A172 (cell line): ENCODE data around the gene PARD6A. TPM values are rescaled to one million over a fixed set of nuclear protein-coding genes. Genes with fewer than 3 reads are reported as not detected.

Experiments
- DNase-seq: peaks from one replicate; pipeline ENCODE4 v3.0.0-alpha.2; 2015; ENCODE audit warnings: low spot score
- total RNA-seq: library from RNA; depleted of rRNA; stranded (reverse); fragments of >200 nt; shearing (Covaris generic); gene quantifications from 2 replicates; pipeline ENCODE4 v1.2.3, GENCODE V29; 2014

PARD6A gene
- total RNA-seq, 1 experiment from 2014 or later, result 12.9 TPM

DNA sequence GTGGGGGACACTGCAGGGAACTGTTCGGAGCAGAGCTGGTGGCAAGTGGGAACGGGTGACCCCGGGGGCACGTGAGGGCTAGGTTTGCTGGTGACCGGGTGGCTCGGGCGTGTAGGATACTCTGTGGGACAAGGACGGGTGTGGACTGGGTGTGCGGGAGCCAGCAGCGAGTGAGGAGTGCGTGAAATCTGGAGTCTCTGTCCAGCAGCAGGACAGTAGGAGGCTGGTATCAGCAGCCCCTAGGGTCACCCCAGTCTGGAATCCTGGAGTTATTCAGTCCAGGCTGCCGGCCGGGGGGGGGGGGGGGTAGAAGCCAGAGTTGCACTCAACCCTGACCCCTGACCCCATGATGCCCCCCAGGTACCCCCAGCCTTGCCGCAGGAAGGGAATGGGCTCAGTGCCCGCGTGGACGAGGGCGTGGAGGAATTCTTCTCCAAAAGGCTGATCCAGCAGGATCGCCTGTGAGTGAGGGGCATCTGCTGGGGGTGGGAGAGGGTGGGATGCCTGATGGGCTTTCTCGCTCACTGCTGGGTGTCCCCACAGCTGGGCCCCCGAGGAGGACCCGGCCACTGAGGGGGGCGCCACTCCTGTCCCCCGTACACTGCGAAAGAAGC lies 6.9 kb upstream of the PARD6A start:
- no peak for DNase-seq

DNA sequence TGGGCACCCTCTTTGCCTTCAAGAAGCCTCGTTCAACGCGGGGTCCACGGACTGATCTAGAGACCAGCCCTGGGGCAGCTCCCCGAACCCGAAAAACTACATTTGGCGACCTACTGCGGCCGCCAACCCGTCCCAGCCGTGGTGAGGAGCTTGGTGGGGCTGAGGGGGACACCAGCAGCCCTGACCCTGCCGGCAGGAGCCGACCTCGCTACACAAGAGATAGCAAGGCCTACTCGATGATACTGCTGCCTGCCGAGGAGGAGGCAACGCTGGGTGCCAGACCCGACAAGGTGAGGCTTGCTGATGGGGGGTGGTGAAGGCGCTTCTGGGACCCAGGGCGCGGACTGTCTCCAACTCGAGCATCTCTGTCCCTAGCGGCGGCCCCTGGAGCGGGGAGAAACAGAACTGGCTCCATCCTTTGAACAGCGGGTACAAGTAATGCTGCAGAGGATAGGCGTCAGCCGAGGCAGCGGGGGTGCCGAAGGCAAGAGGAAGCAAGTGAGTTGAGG lies 6.3 kb upstream of the PARD6A start:
- DNase-seq, result no peak

DNA sequence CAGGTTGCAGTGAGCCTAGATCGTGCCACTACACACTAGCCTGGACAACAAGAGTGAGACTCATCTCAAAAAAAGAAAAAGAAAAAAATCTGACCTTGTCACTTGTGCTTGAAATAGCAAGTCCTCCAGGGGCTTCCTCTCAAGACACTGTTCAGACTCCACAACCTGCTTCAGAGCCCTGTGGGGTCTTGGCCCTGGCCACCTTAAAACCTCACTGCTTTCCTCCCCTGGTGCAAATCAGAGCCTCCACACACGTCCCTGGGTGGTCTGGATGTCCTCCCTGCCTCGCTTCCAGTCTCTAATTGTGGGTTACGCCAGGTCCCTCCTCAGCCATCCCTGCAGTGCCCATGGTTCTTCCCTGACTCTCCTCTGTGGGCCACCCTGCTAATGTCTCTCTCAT lies 5.4 kb upstream of the PARD6A start:
- DNase-seq, result no peak

DNA sequence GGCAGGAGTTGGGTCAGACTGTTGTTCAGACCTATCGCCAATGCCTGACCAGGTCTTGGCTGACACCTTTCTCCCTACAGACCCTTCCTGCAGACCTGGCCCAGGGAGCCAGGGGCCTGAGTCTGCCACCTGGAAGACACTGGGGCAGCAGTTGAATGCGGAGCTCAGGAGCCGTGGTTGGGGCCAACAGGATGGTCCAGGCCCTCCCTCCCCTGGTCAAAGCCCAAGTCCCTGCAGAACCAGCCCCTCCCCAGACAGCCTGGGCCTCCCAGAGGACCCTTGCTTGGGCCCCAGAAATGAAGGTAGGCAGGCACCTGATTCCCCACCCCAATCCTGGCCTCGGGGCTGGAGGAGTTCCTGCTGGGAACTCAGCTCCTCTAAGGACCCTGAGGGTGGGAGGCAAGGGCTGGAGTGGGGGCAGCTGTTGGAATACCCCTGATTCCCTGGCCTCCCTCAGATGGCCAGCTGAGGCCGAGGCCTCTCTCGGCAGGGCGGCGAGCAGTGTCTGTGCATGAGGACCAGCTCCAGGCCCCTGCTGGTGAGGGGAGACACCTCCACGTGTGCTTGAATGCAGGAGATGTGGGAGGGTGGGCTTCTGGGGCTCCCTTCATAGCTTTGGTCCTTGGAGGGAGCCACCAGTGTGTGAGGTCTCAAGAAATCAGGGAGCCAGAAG lies 4.3 kb upstream of the PARD6A start:
- DNase-seq, result no peak

DNA sequence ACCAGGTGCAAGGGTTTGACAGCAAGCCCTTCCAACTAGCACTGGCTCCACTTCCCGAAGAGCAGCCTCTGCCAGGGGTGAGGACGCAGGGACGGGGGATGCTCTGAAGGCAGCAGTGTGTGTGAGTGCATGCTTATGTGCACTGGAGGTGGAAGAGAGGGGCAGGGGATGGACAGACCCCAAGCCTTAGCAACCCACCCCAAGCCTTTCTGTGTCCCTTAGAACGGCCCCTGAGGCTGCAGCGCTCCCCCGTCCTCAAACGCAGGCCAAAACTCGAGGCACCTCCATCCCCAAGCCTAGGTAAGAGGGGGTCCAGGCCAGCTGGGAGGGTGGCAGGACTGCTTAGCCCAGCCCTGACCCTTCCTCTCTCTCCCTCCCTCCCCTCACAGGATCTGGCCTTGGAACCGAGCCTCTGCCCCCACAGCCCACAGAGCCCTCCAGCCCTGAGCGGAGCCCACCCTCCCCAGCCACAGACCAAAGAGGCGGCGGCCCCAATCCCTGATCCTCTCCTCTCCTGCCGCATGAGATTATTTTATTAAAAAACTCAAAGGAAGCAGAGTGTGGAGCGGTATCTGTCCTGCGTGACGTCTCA lies 3.6 kb upstream of the PARD6A start:
- DNase-seq, result no peak

DNA sequence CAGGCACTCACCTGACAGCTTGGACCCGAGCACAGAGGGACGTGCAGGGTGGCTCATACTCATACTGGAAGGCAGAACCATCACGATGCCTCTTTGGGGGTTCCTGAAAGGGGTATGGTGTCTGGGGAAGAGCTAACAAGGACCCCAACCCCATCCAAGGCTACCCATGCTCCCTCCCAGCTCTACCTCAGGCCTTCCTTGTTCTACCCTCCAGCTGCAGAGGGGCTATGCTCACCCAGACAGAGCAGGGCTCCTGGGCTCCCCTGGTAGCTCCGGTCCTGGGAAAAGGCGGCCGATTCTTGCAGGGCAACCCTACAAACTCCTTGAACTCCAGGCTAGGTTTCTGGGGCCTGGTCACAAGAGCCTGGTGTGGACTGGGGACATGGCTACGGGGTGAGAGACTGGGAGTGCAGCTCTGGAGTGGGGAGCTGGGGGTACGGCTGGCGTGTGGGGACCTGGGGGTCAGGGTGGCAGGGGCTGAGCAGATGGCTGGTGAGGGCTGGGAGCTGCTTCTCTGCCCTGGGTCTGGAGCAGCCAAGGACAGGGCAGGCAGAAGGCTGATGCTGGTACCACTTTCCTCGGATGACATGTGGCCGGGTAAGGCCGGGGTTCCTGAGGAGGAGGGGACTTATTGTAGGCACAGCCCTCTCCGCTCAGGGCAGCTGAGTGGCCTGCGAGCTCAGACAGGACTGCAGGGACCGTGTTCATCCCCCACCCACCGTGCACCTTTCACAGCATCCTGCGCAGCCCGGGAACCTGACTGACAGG lies 2.8 kb upstream of the PARD6A start:
- DNase-seq, result no peak

DNA sequence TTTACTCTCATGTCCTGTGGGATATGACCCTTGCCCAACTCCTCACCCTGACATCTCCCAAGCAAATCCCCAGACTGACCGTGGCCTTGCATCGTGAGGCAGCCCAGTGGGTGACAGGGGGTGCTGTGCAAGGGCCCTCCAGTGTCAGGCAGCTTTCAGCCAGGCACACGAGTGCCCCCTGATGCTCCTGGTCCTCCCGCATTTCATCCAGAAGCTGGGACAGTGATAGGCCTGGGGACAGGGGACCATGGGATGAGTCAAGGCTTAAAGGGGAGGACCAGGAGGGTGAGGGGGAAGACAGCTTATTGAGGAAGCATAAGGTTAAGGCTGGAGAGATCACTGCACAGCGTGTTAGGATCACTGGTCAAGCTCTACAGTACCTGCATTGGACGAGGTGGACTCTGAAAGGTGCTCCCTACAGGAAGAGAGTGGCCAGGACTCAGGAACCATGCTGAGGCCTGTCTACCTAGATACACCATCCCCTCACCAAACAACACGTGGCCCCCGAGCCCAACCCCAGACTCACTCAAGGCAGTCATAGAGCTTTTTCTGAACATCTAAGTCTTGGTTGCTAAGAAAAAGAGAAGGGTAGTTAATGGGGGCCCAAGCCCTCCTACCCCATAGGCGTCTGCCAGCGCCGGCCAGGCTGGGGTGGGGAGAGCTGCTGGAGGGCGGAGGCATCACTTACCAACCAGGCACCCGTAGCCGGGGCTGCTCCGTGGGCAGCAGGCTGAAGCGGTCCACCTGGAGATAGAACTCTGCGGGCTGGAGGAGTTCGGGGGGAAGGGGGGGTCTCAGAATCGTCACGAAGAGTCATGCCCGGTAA lies 1.7 kb upstream of the PARD6A start:
- DNase-seq, result no peak

DNA sequence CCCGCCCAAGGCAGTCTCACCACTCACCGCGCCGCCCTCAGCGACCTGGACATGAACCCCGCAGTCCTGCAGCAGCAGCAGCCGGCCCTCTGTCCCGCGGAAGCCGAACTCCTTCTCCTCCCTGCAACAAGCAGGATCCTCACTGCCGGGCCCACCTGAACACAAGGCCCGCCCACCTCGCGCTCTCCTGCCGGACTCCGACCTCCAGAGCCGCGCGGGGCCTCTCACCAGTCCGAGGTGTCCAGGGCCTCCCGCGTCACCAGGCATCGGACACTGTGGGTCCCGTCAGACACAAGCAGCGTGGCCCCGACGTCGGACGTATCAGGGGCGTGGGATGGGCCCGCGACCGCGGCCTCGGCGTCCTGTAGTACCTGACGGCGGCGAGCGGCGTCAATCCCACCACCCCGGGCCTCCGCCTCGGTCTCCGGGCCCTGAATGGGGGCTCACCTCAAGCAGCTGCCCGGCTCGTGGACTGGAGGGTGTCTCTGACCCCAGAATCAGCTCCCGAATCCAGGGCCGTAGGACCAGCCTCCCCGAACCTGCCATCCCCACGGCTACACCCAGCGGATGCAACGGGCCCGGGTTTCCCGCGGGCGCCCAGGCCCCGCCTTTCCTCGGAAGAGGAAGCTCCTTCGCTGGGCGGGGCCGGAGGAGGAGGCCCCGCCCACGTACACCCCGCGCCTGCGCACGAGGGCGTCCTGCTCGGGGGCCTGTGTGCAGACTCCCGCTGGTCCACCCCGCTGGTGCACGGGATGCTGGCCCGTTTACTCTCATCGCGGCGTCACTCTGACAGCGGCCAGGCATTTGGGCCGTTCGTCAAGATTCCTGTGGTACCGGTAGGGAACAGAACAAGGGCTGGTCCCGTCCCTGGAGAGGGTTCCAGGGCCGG lies 841 bp upstream of the PARD6A start, which contains the start of gene ACD:
Gene ACD, minus strand, starts transcription at position 586 of the 889 bp plus-strand sequence. Its CDS starts 40 bp downstream, at position 546.
- peak; percentile 87 for DNase-seq

DNA sequence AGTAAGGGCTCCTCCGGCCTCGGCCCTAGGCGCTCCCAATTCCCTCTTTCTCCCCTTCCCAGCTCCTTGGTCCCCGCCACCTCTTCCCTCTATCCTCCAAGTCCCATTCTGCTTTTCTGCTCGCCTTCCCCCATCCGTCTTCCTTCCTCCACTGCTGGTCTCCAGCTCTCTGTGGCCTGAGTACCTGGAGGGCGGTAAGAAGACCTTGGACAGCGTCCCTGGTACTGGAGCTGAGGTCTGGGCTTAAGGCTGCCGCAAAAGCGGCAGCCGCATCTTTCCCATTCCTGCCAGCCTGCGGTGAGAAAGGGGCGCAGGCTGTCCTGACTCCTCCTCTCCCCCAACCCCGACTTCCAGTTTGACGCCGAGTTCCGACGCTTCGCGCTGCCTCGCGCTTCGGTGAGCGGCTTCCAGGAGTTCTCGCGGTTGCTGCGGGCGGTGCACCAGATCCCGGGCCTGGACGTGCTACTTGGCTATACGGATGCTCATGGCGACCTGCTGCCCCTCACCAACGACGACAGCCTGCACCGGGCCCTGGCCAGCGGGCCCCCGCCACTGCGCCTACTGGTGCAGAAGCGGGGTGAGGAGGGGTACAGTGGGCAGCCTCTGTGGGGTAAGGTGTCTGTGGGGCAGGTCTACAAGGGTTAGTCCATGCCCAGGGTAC lies 471 bp downstream of the PARD6A start:
- DNase-seq, result peak; percentile 38

DNA sequence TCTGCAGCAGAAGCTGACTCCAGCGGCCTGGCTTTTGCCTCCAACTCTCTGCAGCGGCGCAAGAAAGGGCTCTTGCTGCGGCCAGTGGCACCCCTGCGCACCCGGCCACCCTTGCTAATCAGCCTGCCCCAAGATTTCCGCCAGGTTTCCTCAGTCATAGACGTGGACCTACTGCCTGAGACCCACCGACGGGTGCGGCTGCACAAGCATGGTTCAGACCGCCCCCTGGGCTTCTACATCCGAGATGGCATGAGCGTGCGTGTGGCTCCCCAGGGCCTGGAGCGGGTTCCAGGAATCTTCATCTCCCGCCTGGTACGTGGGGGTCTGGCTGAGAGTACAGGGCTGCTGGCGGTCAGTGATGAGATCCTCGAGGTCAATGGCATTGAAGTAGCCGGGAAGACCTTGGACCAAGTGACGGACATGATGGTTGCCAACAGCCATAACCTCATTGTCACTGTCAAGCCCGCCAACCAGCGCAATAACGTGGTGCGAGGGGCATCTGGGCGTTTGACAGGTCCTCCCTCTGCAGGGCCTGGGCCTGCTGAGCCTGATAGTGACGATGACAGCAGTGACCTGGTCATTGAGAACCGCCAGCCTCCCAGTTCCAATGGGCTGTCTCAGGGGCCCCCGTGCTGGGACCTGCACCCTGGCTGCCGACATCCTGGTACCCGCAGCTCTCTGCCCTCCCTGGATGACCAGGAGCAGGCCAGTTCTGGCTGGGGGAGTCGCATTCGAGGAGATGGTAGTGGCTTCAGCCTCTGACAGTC lies 1.3 kb downstream of the PARD6A start:
- DNase-seq, result no peak

DNA sequence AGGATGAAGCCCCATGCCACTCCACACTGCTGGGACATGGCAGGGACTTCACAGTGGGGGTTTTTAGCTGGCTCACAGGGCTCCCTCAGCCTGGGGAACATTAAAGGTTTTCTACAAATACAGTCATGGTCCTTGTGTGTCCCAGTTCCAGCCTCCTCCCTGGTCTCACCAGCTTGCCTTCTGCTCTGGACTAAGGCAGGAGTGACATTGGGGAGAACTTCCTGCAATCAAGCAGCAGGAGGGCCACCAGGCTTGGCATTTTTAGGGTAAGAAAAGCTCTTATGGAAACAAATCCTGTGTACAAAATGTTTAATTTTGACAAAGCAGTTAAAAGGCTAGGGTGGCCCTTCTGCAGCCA lies 1.9 kb downstream of the PARD6A start:
- DNase-seq, result no peak

DNA sequence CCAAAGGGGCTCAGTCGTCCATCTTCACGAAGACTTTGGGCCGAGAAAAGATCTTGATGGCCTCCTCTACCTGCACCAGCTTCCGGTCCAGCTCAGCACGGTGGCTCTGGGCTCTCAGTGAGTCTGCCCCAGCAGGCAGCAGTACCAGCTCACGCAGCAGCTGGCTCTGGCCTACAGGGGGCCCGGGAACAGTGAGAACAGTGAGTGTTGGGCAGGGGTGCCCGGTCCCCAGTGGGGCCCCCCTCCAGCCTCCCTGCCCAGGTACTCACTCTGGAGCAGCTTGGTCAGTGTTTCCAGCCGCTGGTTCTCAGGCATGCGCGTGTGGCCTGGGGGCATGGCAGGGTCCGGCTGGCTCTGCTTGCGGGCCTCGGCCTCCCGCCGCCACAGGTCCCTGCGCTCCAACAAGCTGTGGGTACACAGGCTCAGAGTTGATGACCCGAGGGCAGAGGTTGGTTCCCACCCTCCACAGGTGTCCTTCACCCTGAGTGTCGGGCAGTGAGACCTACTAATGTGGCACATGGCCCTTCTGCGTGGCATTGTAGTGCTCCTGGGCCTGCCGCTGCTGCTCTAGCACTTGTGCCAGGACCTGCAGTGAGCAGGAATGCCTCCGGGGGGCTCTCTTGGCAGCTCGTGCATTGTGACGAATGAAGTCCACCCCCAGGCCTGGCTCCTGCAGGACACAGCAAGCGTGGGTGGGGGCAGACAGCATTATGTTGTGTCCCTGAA lies 2.6 kb downstream of the PARD6A start:
- DNase-seq, result no peak

DNA sequence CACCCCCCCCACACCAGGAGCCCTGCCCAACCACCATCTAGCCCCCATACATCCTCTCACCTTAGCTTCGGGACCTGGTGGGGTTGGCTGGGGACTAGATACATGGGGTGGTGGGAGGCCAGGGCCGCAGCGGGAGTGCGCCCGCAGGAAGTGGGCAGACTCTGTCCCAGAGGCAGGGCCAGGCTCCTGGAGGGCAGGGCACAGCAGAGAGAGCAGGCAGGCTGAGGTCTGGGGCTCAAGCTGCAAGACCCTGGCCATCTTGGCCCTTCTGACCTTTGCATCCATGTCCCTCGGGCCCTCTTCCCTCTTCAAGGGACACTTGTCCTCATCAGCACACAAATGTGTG lies 3.1 kb downstream of the PARD6A start:
- DNase-seq, result no peak

DNA sequence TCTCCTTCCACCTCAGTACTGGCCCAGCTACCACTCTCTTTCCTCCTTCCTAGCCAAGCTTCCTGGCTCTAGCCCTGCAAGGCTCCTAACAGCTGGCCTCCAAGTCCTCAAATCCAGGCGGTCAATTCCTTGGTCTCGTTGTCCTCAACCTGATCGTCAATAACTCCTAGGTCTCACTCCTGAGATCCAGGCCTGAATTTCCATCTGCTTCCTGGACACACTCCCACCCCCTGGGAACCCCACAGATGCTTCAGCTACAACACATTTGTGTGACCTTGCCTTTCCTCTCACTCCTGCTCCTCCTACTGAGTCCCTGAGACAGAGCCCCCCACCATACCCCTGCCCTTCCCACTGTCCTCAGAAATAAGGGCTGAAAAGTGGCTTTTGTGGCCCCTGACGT lies 3.5 kb downstream of the PARD6A start:
- DNase-seq, result no peak

DNA sequence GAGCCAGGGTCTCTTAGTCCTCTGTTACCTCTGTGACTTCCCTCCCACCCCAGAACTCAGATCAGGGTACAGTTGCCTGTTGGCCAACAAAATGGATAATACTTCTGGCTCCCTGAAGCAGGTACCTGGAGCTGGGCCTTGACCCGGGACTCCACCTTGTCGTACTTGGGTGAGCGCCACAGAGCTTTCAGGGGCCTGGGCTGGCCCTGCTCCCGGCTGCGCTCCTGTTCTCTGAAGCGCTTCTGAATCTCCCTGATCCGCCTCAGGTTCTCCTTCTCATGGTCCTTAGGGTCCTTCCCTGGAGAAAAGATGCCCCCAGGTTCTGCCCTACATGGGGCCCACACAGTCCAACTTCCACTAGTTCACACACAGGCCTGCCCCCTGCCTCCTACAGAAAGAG lies 4.1 kb downstream of the PARD6A start:
- DNase-seq, result no peak

DNA sequence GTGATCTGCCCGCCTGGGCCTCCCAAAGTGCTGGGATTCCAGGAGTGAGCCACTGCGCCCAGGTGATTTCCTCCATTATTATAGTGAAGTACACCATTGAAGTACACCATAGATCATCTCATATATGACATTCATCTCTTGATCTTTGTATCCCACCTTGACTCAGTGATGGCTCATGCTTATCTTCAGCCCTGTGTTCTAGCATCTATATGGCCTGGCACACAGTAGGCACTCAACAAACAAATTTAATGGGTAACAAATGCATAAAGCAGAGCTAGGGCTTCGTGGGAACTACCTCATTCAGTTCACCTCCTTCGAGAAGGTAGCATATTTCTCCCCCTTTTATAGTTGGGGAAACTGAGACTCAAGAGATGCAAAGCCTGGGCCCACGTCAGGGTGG lies 4.8 kb downstream of the PARD6A start:
- no peak for DNase-seq

DNA sequence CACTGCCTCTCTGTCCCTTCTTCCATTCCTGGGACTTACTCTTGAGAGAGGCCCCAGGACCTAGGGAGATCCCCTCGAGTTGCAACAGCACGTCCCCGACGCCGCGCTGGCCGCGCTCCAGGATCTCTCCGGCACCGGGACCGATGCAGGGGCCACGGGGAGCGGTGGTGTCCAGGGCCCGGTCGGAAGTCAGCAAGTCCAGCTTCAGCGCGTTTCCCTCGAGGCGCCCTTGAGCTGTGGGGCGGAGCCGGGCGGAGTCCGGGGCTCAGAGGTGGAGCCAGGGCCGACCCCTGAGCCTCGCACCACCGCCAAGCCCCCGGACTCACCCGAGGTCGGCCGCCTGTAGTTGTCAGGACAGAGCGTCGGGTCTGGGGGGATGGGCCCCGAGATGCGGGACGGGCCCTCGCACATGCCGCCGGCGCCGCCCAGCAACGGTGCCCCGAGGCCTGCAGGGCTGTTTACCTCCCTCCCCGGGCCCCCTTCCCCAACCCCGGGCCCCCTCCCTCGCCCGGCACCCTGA lies 5.3 kb downstream of the PARD6A start:
- no peak for DNase-seq
